GM10266 (cell line): ENCODE measurements around the gene KSR2.

ENCODE experiments used
- DNase-seq: peaks from one replicate; pipeline ENCODE4 v3.0.0; 2012; ENCODE audit errors: extremely low spot score
- TF ChIP-seq, protein P1 (sequence below): IDR thresholded peaks from 2 replicates; pipeline ENCODE4 v1.5.1; 2012; ENCODE audit warnings: mild to moderate bottlenecking, low read depth; ENCODE audit not compliant: control insufficient read depth, insufficient read depth; ENCODE audit errors: missing control alignments

The KSR2 gene

DNA sequence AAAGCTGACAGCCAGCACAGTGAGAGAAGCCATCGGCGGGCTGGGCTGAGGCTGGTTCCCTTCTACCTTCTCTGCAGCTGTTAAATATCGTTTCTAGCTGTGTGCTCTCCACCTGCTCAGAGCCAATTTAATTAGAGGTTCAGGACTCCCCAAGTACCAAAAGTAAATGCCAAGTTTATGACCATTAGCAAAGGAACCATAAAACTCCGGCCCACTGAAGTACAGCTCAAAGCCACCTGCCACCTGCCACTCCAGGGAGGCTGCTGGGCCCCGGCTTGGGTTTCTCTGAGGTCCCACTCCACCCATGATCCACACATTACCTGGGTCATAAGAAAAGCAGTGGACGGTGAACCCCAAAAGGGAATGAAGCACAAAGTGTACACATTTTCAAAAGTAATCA, 272.8 kb downstream of the KSR2 start:
- DNase-seq: no peak
- TF ChIP-seq, protein P1, sequence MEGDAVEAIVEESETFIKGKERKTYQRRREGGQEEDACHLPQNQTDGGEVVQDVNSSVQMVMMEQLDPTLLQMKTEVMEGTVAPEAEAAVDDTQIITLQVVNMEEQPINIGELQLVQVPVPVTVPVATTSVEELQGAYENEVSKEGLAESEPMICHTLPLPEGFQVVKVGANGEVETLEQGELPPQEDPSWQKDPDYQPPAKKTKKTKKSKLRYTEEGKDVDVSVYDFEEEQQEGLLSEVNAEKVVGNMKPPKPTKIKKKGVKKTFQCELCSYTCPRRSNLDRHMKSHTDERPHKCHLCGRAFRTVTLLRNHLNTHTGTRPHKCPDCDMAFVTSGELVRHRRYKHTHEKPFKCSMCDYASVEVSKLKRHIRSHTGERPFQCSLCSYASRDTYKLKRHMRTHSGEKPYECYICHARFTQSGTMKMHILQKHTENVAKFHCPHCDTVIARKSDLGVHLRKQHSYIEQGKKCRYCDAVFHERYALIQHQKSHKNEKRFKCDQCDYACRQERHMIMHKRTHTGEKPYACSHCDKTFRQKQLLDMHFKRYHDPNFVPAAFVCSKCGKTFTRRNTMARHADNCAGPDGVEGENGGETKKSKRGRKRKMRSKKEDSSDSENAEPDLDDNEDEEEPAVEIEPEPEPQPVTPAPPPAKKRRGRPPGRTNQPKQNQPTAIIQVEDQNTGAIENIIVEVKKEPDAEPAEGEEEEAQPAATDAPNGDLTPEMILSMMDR: no peak

DNA sequence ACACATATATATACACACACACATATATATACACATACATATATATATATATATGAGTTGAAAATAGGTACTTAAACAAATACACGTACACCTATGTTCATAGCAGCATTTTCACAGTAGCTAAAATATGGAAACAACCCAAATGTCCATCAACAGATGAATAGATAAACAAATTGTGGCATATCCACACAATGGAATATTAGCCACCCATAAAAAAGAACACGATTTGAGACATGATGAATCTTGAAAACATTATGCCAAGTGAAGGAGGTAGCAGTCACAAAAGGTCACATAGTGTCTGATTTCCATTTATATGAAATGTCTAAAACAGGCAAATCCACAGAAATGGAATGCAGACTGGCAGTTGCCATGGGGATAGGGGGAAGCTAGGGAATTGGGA, 276.3 kb downstream of the KSR2 start:
- DNase-seq: no peak
- TF ChIP-seq, protein P1: no peak

DNA sequence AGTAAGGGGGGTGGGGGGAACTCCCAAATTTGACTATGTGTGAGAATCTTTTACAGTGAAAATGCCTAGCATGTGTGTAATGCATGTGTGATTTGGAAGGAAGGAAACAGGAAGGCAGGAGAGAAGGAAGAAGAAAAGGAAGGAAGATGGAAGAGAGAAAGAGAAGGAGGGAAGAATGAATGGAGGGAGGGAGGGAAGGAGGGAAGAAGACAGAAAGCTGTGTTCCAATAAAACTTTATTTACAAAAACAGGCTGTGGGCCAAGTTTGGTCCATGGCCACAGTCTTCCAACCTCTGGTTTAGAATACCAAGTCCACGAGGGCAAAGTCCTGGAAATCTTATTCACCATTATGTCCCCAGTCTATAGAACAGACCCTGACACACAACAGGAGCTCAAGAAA, 278.9 kb downstream of the KSR2 start:
- DNase-seq: no peak
- TF ChIP-seq, protein P1: no peak

DNA sequence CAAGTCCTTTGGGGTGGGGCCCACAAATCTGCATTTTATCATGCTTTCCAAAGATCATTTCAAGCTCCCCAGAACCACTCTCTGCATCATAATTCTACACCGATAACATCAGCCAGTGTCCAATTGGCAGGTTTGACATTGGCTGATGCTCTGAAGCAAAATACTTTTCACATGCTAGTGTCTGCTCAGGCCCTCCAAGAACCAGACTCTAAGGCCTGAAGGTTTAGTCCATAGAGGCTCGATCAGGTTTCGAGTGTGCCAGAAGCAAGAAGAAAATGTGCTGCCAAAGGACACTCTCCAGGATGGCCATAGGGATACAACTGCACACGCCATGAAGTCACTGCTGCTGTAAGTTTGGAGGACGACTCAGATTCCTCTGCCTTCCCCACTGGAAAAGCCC, 280.3 kb downstream of the KSR2 start:
- DNase-seq: no peak
- TF ChIP-seq, protein P1: no peak

DNA sequence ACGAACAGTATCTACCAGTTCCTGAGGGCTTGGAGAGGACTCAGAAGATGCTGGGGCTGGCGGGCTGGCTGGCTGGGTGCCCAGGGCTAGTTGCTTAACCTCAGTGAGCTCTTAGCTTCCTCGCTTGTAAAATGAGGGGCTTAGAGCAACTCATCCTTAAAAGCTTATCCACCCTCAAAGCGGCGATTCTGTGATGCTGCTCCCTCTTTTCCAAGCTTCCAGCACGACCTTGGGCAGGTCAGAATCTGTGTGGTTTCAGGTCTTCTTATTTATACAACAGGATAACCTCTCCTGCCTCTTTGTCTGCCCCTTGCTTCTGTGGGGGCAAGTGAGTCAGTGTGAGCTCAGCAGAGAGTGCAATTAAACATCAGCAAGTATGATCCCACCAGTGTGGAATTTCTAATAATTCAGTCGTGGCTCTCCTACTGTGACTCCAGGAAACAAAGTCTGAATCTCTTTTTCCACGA, 281.8 kb downstream of the KSR2 start:
- TF ChIP-seq, protein P1: no peak
- DNase-seq: no peak

DNA sequence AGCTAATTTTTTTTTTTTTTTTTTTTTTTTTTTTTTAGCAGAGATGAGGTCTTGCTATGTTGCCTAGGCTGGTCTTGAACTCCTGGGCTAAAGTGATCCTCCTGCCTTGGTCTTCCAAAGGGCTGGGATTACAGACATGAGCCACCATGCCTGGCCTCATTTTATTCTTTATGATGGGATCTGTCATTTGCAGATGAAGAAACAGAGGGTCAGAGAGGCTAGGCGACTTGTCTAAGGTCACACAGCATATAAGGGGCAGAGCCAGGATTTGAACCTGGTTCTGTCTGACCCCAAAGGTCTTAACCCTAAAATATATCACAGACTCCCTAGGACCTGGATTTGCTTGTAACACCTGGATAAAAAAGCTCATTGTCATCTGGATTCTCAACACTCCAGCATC, 282.6 kb downstream of the KSR2 start:
- TF ChIP-seq, protein P1: no peak
- no peak for DNase-seq

DNA sequence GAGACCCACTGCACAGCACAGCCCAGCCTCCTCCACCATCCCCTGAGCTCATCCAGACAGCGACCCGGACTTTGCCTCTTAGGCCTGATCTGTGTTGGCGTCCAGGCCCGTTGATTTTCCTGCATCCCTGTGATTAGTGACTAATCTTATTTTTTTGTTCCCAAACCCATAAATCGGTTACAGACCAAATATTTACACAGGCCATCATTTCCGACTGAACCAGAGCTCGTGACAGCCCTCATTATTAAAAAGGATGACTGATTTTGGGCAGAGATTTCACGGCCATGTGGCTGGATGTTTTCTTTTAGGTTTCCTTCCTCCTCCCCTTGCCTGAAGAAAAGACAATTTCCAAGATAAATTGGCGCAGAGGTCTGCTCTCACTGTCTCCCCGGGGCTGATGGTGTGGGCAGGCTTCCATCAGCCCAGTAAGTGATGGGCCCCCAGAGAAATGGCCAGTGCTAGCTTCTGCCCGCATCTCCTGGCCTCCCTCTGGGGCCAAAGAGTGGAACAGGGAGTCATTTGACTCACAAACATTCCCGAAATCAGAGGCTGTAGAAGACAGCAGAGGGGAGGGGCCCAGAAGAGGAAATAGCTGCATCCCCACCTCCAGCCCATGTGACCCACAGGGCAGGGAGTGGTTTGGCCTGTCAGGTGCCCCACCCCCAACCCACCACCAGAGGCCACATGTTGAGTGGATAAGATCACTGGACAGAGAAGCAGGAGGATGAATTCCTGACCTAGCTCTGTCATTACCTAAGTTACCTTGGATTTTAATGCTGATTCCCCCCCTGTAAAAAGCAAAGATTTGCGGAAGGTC, 283.5 kb downstream of the KSR2 start:
- TF ChIP-seq, protein P1: no peak
- no peak for DNase-seq
